Stimulated activated effector memory CD8-positive, alpha-beta T cell treated with anti-CD3 and anti-CD28 coated beads, Interleukin-12 subunit alpha, Interleukin-12 subunit beta, amount 100 ng/mL, for 72 hours (primary cell): ENCODE data around the gene DMKN.
A peak's percentile ranks its signal among the peaks of the same experiment; 100 is the strongest.

Experiments
- ATAC-seq: fragments of 150-1000 bp; cut with Tn5 transposase; 2 replicates; pipeline ENCODE4 v1.10.0; 2021
- DNase-seq, 2 donors: peaks; one replicate each; pipeline ENCODE4 v3.0.0; 2021 to 2022; ENCODE audit warnings: low spot score in 2 of 2
- H3K27ac Mint-ChIP-seq: one replicate; pipeline ENCODE4 v1.8.0; 2022; ENCODE audit warnings: mild to moderate bottlenecking, mixed read lengths
- H3K36me3 Mint-ChIP-seq: one replicate; pipeline ENCODE4 v1.8.0; 2022; ENCODE audit warnings: mild to moderate bottlenecking, mixed read lengths
- H3K4me1 Mint-ChIP-seq: one replicate; pipeline ENCODE4 v1.8.0; 2022; ENCODE audit warnings: mixed read lengths
- H3K4me3 Mint-ChIP-seq: one replicate; pipeline ENCODE4 v1.8.0; 2022; ENCODE audit warnings: mild to moderate bottlenecking, mixed read lengths
- H3K9me3 Mint-ChIP-seq: one replicate; pipeline ENCODE4 v1.8.0; 2022; ENCODE audit warnings: mixed read lengths

DMKN gene

DNA sequence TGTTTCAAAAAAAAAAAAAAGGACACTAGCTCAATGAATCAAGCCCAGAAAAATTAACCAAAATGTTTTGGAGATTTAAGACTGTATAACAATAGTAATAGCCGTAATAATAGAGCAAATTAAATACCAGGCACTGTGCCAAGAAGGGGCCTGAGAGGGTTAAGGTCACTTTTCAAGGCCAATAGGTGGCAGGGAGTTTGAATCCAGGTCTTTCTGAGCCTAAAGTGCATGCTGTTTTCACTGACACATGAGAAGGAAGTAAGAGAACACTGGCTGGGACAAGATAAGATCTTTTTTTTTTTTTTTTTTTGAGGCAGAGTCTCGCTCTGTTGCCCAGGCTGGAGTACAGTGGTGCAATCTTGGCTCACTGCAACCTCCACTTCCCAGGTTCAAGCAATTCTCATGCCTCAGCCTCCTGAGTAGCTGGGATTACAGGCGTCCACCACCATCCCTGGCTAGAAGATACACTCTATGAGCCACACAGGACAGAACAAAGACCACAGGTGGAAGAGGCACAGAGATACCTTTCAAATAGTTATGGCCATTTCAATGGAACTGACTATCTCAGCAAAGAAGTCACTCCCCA lies 57.7 kb downstream of the DMKN start:
- Mint-ChIP-seq H3K36me3 (no peaks in the 10 kb centered on the region), H3K9me3 (no peaks in the 10 kb centered on the region), H3K4me1 (peaks cover 50% of the 10 kb centered on the region), H3K4me3 (no peak overlapping the region), H3K27ac (no peak overlapping the region)
- ATAC-seq (no peak), DNase-seq (no peak)

DNA sequence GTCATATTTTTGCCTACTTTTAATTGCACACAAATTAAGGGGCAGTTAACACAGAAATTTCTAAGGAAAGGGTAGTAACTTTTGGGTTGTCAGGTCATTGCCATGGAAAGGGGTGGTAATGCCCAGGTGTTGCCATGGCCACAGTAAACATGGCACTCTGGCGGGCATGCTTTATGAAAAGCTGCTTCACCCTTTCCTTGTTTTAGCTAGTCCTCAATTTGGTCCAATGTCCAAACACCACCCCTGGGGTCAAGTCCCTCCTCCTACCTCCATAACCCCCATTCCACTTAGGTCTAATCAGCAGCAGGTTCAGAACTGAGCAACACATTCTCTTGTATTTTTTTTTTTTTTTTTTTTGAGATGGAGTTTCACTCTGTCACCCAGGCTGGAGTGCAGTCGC lies 58.8 kb downstream of the DMKN start:
- Mint-ChIP-seq H3K36me3 (no peaks in the 10 kb centered on the region), H3K27ac (no peak overlapping the region), H3K4me1 (peaks cover 50% of the 10 kb centered on the region), H3K4me3 (no peak overlapping the region), H3K9me3 (no peaks in the 10 kb centered on the region)
- no peak for ATAC-seq
- DNase-seq, result no peak

DNA sequence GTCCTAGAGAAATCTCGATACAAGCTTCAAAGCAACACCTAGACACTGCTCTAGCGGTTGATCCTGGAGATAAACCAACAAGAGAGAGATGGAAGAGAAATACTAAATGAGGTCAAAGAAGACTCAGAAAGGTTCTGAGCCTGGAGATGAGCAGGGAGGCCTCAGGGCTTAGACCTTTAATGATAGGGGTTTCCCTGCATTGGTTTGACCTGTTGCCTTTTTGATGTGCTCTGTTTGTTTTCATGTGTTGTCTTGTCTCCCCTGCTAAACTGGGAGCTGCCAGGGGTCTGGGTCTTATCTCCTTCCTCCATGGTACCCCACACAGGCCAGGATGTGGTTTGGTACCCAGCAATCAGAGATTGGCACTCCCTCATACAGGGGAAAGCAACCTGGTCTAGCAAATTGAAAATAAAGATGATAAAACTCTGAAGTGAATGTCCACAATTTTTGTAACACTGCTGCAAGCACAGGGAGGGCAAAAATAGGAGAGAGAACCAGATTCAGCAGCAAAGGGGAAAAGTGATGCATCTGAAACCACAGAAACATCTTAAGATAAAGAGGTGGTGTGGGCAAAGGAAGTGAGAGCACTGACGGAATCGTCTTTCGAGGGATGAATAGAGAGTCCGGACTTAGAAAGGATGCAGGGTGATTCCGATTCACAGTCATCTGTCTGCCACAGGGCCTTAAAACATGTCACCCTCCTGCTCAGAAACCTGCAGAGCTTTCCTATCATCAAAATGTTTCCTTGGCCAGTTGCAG lies 61.9 kb downstream of the DMKN start:
- Mint-ChIP-seq H3K4me3 (peak overlapping the region; percentile 13), H3K9me3 (no peaks in the 10 kb centered on the region), H3K27ac (peak overlapping the region; percentile 20), H3K36me3 (peaks cover 6% of the 10 kb centered on the region), H3K4me1 (peaks cover 59% of the 10 kb centered on the region)
- ATAC-seq, result peak; percentile 98
- DNase-seq, result peak; percentile 25 to 65

DNA sequence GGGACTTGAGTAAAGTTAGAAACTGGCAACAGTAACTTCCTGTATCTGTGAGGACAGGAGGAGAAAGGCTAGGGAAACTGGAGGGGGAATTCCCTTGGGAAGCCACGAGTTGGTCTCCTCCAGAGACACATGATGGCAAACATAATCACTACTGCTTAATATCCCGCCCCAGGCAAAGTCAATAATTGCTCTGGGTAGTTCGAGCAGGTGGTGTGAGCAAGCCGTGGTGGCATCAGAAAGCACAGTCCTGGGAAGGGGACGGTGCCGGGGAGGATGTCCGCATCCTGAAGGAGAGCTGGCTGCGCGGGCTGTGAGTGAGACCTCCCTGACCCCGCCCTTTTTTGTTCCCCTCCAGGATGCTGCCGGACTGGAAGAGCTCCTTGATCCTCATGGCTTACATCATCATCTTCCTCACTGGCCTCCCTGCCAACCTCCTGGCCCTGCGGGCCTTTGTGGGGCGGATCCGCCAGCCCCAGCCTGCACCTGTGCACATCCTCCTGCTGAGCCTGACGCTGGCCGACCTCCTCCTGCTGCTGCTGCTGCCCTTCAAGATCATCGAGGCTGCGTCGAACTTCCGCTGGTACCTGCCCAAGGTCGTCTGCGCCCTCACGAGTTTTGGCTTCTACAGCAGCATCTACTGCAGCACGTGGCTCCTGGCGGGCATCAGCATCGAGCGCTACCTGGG lies 63.9 kb downstream of the DMKN start:
- ATAC-seq, result no peak

DNA sequence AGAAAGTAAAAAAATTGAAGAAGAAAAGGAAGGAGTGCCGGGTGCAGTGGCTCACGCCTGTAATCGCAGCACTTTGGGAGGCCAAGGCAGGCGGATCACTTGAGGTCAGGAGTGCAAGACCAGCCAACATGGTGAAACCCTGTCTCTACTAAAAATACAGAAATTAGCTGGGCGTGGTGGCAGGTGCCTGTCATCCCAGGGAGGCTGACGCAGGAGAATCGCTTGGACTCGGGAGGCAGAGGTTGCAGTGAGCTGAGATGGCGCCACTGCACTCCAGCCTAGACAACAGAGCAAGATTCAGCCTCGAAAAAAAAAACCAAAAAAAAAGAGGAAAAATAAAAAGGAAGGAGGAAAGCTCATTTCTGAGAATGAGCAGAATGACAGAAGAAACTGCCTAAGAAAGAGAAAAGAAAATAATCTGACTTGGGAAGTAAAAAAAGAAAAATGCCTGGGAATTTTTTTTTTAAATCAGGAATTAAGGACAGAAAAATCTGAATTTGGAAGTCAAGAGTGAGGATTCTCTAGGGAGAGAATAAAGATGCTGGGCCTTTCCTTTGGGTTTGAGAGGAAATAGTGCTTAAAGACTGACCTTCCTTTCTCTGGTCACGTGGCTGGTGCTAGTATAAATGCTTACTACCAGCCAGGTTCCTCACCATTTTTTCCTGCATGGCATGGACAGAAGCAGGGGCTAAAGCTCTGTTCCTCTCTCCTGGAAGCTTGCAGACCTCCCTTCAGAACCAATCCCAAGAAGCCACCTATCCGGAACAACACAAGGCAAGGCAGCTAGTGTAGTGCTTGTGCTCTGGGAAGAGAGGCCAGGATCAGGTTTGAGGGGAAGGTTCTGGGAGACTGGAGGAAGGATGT lies 65.6 kb downstream of the DMKN start, which contains the start of gene FFAR2:
FFAR2 (plus strand) TSS at position 652 of the 864 bp plus-strand sequence. CDS start 1,458 bp downstream, outside the sequence.
- Mint-ChIP-seq H3K4me1 (peaks cover 75% of the 10 kb centered on the region), H3K9me3 (no peaks in the 10 kb centered on the region), H3K36me3 (peaks cover 6% of the 10 kb centered on the region), H3K4me3 (no peak within 1 kb of the TSS), H3K27ac (peak within 1 kb of the TSS; percentile 75)
- no peak for DNase-seq
- ATAC-seq, result no peak

More for the DNA sequence above, 63.9 kb downstream of the DMKN start:
- H3K9me3 Mint-ChIP-seq, result no peaks in the 10 kb centered on the region
- DNase-seq, result no peak
- H3K27ac Mint-ChIP-seq, result no peak overlapping the region
- no peak overlapping the region for H3K4me3 Mint-ChIP-seq
- peaks cover 80% of the 10 kb centered on the region for H3K4me1 Mint-ChIP-seq
- H3K36me3 Mint-ChIP-seq, result peaks cover 6% of the 10 kb centered on the region
